ENCODE data around the gene SLC25A34.

The SLC25A34 gene

GRCh38 chr1:15757016-15757543, 21.0 kb downstream of the SLC25A34 start:
- Histone ChIP-seq H3K27me3 (peaks cover 70% of the 10 kb centered on the region), H3K36me3 (no peaks in the 10 kb centered on the region), H3K27ac (no peak overlapping the region), H3K4me3 (no peak overlapping the region), H3K9me3 (no peaks in the 10 kb centered on the region), H3K9ac (no peak overlapping the region), H3K4me1 (peaks cover 17% of the 10 kb centered on the region), H3K4me2 (no peak overlapping the region), H4K20me1 (peaks cover 34% of the 10 kb centered on the region)
- TF ChIP-seq Cebpa-rat (IDR thresholded peaks at IDR 0.05), result no peak

DNA sequence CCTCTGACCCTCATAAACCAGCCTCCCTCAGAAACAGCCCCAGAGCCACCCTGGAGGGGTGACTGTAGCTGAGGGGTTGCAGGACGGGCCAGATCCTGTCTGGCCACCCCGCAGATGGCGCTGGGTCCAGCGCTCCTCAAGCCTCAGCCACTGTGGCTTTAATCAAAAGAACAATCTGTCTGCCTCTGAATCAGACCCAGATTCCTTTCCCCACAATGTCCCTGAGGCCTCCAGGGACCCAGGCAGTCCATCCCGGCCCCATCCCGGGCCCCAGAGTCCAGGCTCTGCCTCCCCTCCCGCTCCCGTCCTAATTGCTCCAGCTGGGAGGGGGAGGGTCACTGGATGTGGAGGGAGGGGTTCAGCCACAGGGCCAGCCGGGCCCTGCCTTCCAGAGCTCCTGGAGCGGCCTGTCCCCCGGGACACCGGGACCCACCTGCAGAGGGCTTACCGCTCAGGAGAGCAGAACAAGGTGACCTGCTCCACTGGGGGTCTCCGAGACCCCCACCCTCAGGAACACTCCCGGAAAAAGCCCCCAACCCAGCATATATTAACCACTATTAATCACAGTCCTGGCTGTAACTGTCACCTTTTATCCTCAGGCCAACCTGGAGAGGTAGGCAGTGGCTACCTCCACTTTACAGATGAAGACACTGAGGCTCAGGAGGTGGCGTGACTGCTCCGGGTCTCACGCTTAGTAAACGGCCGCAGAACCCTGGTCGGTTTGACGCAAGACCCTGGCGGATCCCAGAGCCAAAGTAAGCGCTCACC, 21.7 kb downstream of the SLC25A34 start:
- Histone ChIP-seq H3K27me3 (peaks cover 76% of the 10 kb centered on the region), H3K9me3 (no peaks in the 10 kb centered on the region), H3K4me3 (no peak overlapping the region), H3K9ac (no peak overlapping the region), H3K4me1 (peaks cover 17% of the 10 kb centered on the region), H3K27ac (no peak overlapping the region), H3K4me2 (no peak overlapping the region), H4K20me1 (peaks cover 34% of the 10 kb centered on the region), H3K36me3 (no peaks in the 10 kb centered on the region)
- TF ChIP-seq Cebpa-rat (IDR thresholded peaks at IDR 0.05), result no peak

DNA sequence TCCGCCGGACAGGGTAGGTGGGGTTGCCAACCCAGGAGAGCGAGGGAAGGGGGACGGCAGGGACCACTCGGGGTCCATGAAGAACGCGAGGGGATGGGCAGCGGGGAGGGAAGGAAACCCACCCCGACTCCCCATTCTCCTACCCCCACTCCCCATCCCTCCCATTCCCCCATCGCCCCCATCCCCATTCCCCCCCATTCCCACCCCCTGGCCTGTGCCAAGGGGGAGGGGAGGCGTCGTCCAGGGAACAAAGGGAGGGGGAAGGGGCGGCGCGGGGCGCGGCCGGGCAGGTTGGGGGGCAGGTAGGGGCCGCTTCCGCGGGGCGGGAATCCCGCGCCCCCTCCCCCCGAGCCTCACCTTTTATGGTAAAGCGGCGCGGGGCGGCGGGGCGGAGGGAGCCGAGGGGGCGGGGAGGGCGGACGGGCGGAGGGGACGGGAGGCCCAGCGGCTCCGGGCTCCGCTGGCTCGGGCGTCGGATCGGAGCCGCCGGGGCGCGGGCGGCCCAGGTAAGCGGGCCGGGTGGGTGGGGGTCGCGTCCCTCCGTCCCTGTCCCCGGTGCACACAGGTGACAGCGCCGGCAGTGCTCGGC, 22.4 kb downstream of the SLC25A34 start, which contains the start of gene FBLIM1:
Gene FBLIM1, plus strand, starts transcription at position 453 of the 589 bp plus-strand sequence. CDS start 6,189 bp downstream, outside the sequence.
- H3K4me3 ChIP-seq, result peak within 1 kb of the TSS; percentile 42
- H3K27ac ChIP-seq, result no peak within 1 kb of the TSS

DNA sequence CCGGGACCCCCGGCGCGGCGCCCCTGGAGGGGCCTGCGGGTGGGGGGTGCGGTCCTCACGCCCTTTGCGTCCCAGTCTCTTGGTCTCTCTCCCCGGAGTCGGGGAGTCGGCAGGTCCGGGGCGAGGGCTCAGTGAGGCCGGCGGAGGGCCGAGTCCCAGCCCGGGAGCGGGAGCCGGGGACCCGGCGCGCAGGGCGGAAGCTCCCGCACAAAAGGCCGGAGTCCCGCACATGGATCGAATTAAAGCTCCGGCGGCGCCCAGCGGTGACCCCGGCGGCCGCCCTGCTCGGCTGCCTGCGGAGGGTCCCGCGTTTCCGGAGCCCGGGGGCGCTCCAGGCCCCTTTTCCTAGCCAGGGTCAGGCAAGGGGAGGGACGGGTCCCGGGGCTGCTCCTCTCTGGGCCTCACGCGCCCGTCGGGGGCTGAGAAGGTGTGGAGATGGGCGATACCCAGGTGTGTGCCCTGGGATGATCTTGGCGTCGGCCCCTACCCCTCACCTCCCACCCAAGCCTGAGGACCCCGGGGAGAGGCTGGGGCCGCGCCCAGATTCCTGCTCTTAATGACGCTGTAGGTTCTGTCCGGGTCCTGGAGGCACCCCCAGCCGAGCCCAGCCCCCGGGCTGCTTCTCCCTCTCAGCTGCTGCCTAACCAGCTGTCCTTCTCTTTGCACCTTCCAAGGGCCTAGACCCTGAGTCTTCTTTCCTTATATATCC, 23.0 kb downstream of the SLC25A34 start:
- Histone ChIP-seq H3K27me3 (peaks cover 77% of the 10 kb centered on the region), H3K27ac (no peak overlapping the region), H3K9ac (no peak overlapping the region), H3K9me3 (no peaks in the 10 kb centered on the region), H3K4me2 (peak overlapping the region; percentile 45), H4K20me1 (peaks cover 34% of the 10 kb centered on the region), H3K4me3 (peak overlapping the region; percentile 42), H3K36me3 (no peaks in the 10 kb centered on the region), H3K4me1 (peaks cover 17% of the 10 kb centered on the region)
- TF ChIP-seq Cebpa-rat (IDR thresholded peaks at IDR 0.05), result no peak

More for the DNA sequence above, 22.4 kb downstream of the SLC25A34 start, which contains the start of gene FBLIM1:
- Histone ChIP-seq H3K4me1 (peaks cover 17% of the 10 kb centered on the region), H3K4me2 (peak within 1 kb of the TSS; percentile 45), H3K36me3 (no peaks in the 10 kb centered on the region), H3K9ac (no peak within 1 kb of the TSS), H3K9me3 (no peaks in the 10 kb centered on the region), H3K27me3 (peaks cover 77% of the 10 kb centered on the region), H4K20me1 (peaks cover 34% of the 10 kb centered on the region)
- no peak for TF ChIP-seq Cebpa-rat (IDR thresholded peaks at IDR 0.05)

GRCh38 chr1:15760520-15761211, 24.6 kb downstream of the SLC25A34 start:
- H3K4me3 ChIP-seq, result no peak overlapping the region
- no peak overlapping the region for H3K9ac ChIP-seq

DNA sequence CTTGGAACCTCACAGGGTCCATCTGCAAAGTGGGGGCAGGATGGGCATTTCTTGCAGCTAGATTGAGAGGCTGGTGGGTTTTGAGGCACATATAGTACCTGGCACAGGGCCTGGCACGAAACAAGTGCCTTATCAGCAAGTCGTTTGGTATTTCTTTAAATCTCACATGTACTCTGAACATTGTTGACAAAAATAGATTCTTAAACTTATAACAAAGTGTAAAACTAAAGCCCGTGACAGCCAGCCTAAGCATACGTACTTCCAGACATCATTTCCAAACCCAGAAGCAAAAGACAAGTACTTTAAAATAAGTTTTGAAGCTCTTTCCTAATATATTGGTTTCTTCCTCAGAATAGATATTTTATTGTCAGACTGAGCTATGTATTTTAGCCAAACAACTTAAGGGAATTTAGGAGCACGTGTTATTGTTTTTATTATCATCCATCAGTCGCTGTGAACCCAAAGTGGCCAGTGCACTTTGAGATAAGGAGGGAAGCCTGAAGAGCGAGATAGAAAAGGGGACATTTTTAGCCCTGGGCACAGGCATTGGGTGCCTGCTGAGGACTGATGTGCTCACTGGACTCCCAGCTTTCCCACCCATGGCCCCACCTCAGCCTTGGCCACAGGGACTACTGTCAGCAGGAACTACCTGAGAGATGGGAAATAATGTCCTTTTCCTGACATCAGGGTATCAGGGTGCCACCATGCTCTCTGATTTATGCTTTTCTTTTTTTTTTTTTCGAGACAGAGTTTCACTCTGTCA, 25.5 kb downstream of the SLC25A34 start:
- H3K27ac ChIP-seq, result no peak overlapping the region
- H3K9me3 ChIP-seq, result no peaks in the 10 kb centered on the region
- H3K9ac ChIP-seq, result no peak overlapping the region
- H4K20me1 ChIP-seq, result peaks cover 31% of the 10 kb centered on the region
- TF ChIP-seq Cebpa-rat (IDR thresholded peaks at IDR 0.05), result no peak
- H3K4me3 ChIP-seq, result no peak overlapping the region
- peak overlapping the region; percentile 48 for H3K4me2 ChIP-seq
- H3K36me3 ChIP-seq, result no peaks in the 10 kb centered on the region
- peaks cover 60% of the 10 kb centered on the region for H3K27me3 ChIP-seq
- H3K4me1 ChIP-seq, result peaks cover 17% of the 10 kb centered on the region

More at GRCh38 chr1:15760520-15761211, 24.6 kb downstream of the SLC25A34 start:
- Histone ChIP-seq H3K36me3 (no peaks in the 10 kb centered on the region), H3K27me3 (peaks cover 69% of the 10 kb centered on the region), H3K4me2 (peak overlapping the region; percentile 48), H3K9me3 (no peaks in the 10 kb centered on the region), H3K4me1 (peaks cover 17% of the 10 kb centered on the region), H4K20me1 (peaks cover 34% of the 10 kb centered on the region), H3K27ac (no peak overlapping the region)
- TF ChIP-seq Cebpa-rat (IDR thresholded peaks at IDR 0.05), result no peak

GRCh38 chr1:15762546-15762945, 26.5 kb downstream of the SLC25A34 start:
- H3K27ac ChIP-seq, result no peak overlapping the region
- peaks cover 50% of the 10 kb centered on the region for H3K27me3 ChIP-seq
- H4K20me1 ChIP-seq, result peaks cover 21% of the 10 kb centered on the region
- H3K4me3 ChIP-seq, result no peak overlapping the region
- H3K4me1 ChIP-seq, result peaks cover 15% of the 10 kb centered on the region
- no peaks in the 10 kb centered on the region for H3K36me3 ChIP-seq
- no peak overlapping the region for H3K4me2 ChIP-seq
- no peaks in the 10 kb centered on the region for H3K9me3 ChIP-seq
- H3K9ac ChIP-seq, result no peak overlapping the region
- TF ChIP-seq Cebpa-rat (IDR thresholded peaks at IDR 0.05), result no peak

DNA sequence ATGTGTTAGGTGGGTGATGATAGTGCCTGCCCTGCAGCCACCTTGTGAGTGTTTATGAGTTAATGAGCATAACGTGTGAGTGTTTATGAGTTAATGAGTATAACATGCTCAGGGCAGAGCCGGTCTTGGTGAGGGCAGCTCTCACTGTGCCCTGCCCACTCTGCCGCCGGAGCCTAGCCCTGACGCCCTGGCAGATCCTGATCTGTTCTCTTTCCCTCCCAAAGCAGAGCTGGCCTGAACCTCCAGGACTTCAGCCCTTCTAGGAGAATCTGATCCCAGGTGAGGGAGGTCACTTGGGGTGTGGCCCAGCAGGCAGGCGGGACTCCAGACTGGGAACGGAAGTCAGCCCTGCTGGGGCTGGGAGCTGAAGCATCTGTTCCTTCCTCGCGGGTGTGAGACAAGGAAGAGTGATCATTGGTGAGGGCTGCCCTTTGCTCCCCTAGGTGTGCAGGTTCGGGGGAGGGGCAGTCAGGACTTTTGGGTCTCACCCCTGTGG, 28.3 kb downstream of the SLC25A34 start:
- Histone ChIP-seq H3K4me2 (no peak overlapping the region), H3K4me3 (no peak overlapping the region), H3K27ac (no peak overlapping the region), H3K4me1 (peaks cover 15% of the 10 kb centered on the region), H3K9me3 (no peaks in the 10 kb centered on the region), H3K27me3 (peaks cover 35% of the 10 kb centered on the region), H4K20me1 (peaks cover 8% of the 10 kb centered on the region), H3K36me3 (no peaks in the 10 kb centered on the region), H3K9ac (no peak overlapping the region)
- TF ChIP-seq Cebpa-rat (IDR thresholded peaks at IDR 0.05), result no peak

Measured in BLaER1 (cell line).